IPS-18a (cell line): ENCODE results near the gene C10orf95.

Experiments
- H3K27ac ChIP-seq: one replicate; pipeline ENCODE4 v1.5.1; 2013; ENCODE audit warnings: low read length
- H3K27me3 ChIP-seq: one replicate; pipeline ENCODE4 v1.6.1; 2013; ENCODE audit warnings: mild to moderate bottlenecking, low read length; ENCODE audit not compliant: control insufficient read depth, insufficient read depth
- H3K36me3 ChIP-seq: one replicate; pipeline ENCODE4 v1.6.1; 2013; ENCODE audit warnings: low read depth, low read length; ENCODE audit not compliant: control insufficient read depth
- H3K4me1 ChIP-seq: one replicate; pipeline ENCODE4 v1.6.1; 2013; ENCODE audit warnings: low read depth, low read length; ENCODE audit not compliant: control insufficient read depth
- H3K4me3 ChIP-seq: one replicate; pipeline ENCODE4 v1.5.1; 2013; ENCODE audit warnings: low read length
- H3K9ac ChIP-seq: one replicate; pipeline ENCODE4 v1.6.1; 2013; ENCODE audit warnings: mild to moderate bottlenecking, low read length, moderate library complexity
- H3K9me3 ChIP-seq: one replicate; pipeline ENCODE4 v1.6.1; 2013; ENCODE audit warnings: low read depth, low read length; ENCODE audit not compliant: control insufficient read depth

C10orf95 gene

GRCh38 chr10:102431452-102432124 is 19.8 kb downstream of the C10orf95 start:
- Histone ChIP-seq H3K9ac (peak overlapping the region; percentile 78), H3K9me3 (no peaks in the 10 kb centered on the region), H3K27me3 (peaks cover 37% of the 10 kb centered on the region), H3K4me3 (peak overlapping the region; percentile 85), H3K27ac (peak overlapping the region; percentile 28), H3K4me1 (peaks cover 14% of the 10 kb centered on the region), H3K36me3 (no peaks in the 10 kb centered on the region)

- Histone ChIP-seq H3K4me1 (peaks cover 5% of the 10 kb centered on the region), H3K27me3 (peaks cover 17% of the 10 kb centered on the region), H3K4me3 (no peak overlapping the region)
Measured at GRCh38 chr10:102429468-102429867, 21.9 kb downstream of the C10orf95 start.

GRCh38 chr10:102426803-102427287 is 24.5 kb downstream of the C10orf95 start:
- Histone ChIP-seq H3K36me3 (peaks cover 3% of the 10 kb centered on the region), H3K9me3 (no peaks in the 10 kb centered on the region), H3K4me1 (peaks cover 10% of the 10 kb centered on the region), H3K27ac (no peak overlapping the region), H3K4me3 (no peak overlapping the region), H3K9ac (no peak overlapping the region), H3K27me3 (peaks cover 7% of the 10 kb centered on the region)

More at GRCh38 chr10:102429468-102429867, 21.9 kb downstream of the C10orf95 start:
- no peak overlapping the region for H3K27ac ChIP-seq
- H3K9ac ChIP-seq, result no peak overlapping the region
- no peaks in the 10 kb centered on the region for H3K9me3 ChIP-seq
- H3K36me3 ChIP-seq, result peaks cover under 1% of the 10 kb centered on the region

GRCh38 chr10:102425444-102425843 is 25.9 kb downstream of the C10orf95 start:
- Histone ChIP-seq H3K36me3 (peaks cover 3% of the 10 kb centered on the region), H3K4me1 (peaks cover 5% of the 10 kb centered on the region), H3K9ac (no peak overlapping the region), H3K4me3 (no peak overlapping the region), H3K27me3 (peaks cover 7% of the 10 kb centered on the region), H3K9me3 (no peaks in the 10 kb centered on the region), H3K27ac (no peak overlapping the region)

GRCh38 chr10:102424916-102425315 is 26.4 kb downstream of the C10orf95 start:
- no peak overlapping the region for H3K9ac ChIP-seq
- H3K4me3 ChIP-seq, result no peak overlapping the region
- peaks cover 3% of the 10 kb centered on the region for H3K36me3 ChIP-seq
- no peaks in the 10 kb centered on the region for H3K9me3 ChIP-seq
- peaks cover 7% of the 10 kb centered on the region for H3K27me3 ChIP-seq
- H3K27ac ChIP-seq, result no peak overlapping the region
- H3K4me1 ChIP-seq, result peaks cover 5% of the 10 kb centered on the region

- Histone ChIP-seq H3K27me3 (peaks cover 7% of the 10 kb centered on the region), H3K27ac (no peak overlapping the region), H3K36me3 (peaks cover 3% of the 10 kb centered on the region), H3K9me3 (no peaks in the 10 kb centered on the region), H3K4me1 (peaks cover 5% of the 10 kb centered on the region), H3K9ac (no peak overlapping the region), H3K4me3 (no peak overlapping the region)
Measured at GRCh38 chr10:102424145-102424544, 27.2 kb downstream of the C10orf95 start.

- Histone ChIP-seq H3K27me3 (peaks cover 7% of the 10 kb centered on the region), H3K4me1 (peaks cover 5% of the 10 kb centered on the region), H3K9ac (no peak overlapping the region), H3K27ac (no peak overlapping the region), H3K36me3 (peaks cover 3% of the 10 kb centered on the region), H3K9me3 (no peaks in the 10 kb centered on the region), H3K4me3 (no peak overlapping the region)
Measured at GRCh38 chr10:102423372-102423968, 27.9 kb downstream of the C10orf95 start.

GRCh38 chr10:102422545-102423129 is 28.7 kb downstream of the C10orf95 start:
- Histone ChIP-seq H3K27me3 (peaks cover 14% of the 10 kb centered on the region), H3K9me3 (no peaks in the 10 kb centered on the region), H3K9ac (no peak overlapping the region), H3K4me1 (peaks cover 5% of the 10 kb centered on the region), H3K27ac (no peak overlapping the region), H3K36me3 (peaks cover 3% of the 10 kb centered on the region), H3K4me3 (peak overlapping the region; percentile 84)

GRCh38 chr10:102421757-102422512 is 29.4 kb downstream of the C10orf95 start:
- peaks cover 3% of the 10 kb centered on the region for H3K36me3 ChIP-seq
- H3K27me3 ChIP-seq, result peaks cover 14% of the 10 kb centered on the region
- H3K4me3 ChIP-seq, result peak overlapping the region; percentile 84
- H3K27ac ChIP-seq, result no peak overlapping the region
- H3K4me1 ChIP-seq, result peaks cover 5% of the 10 kb centered on the region
- H3K9me3 ChIP-seq, result no peaks in the 10 kb centered on the region
- peak overlapping the region; percentile 63 for H3K9ac ChIP-seq

GRCh38 chr10:102421507-102421756 is 29.9 kb downstream of the C10orf95 start:
- H3K9me3 ChIP-seq, result no peaks in the 10 kb centered on the region
- H3K36me3 ChIP-seq, result peaks cover 3% of the 10 kb centered on the region
- peak overlapping the region; percentile 84 for H3K4me3 ChIP-seq
- H3K27ac ChIP-seq, result no peak overlapping the region
- H3K27me3 ChIP-seq, result peaks cover 14% of the 10 kb centered on the region
- H3K4me1 ChIP-seq, result peaks cover 5% of the 10 kb centered on the region
- peak overlapping the region; percentile 63 for H3K9ac ChIP-seq

GRCh38 chr10:102420714-102421506 is 30.4 kb downstream of the C10orf95 start, which contains the start of gene FBXL15:
TSS of gene FBXL15 (plus strand) at chr10:102420836. CDS start at chr10:102421130, 294 bp downstream.
- Histone ChIP-seq H3K9me3 (no peaks in the 10 kb centered on the region), H3K27me3 (peaks cover 14% of the 10 kb centered on the region), H3K9ac (peak within 1 kb of the TSS; percentile 63), H3K36me3 (peaks cover 3% of the 10 kb centered on the region), H3K27ac (peak within 1 kb of the TSS; percentile 12), H3K4me1 (peaks cover 5% of the 10 kb centered on the region), H3K4me3 (peak within 1 kb of the TSS; percentile 84)
